DND-41 (cell line): ENCODE data around the gene SPPL3.

ENCODE experiments used
- CTCF ChIP-seq: IDR thresholded peaks from 2 replicates; pipeline ENCODE4 v1.5.1; 2012; ENCODE audit warnings: borderline replicate concordance, low read length, moderate library complexity, mild to moderate bottlenecking; ENCODE audit not compliant: poor library complexity, severe bottlenecking; ENCODE audit errors: extremely low read depth
- EZH2 ChIP-seq: IDR thresholded peaks from 3 replicates; pipeline ENCODE4 v1.6.1; 2012; ENCODE audit warnings: borderline replicate concordance, low read depth, mild to moderate bottlenecking, moderate library complexity, low read length, inconsistent platforms; ENCODE audit not compliant: severe bottlenecking

DNA sequence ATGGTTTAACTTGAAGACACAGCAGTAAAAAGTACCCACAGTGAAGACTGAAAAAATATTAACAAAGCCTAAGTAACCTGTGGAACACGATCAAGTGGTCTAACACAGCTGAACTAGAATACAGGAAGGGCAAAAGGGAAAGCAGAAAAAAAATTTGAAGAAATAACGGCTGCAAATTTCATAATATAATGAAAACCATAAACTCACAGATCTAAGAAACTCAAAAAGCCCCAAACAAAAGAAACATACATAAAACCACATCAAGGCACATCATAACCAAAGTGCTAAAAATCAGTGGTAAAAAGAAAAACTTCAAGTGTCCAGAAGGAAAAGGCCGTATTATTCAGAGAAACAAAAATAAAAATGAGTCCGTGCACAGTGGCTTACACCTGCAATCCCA is 30.9 kb downstream of the SPPL3 start:
- no peak for TF ChIP-seq CTCF
- no peak for TF ChIP-seq EZH2
